ENCODE measurements around the gene NOC3L. TPM values are rescaled to one million over a fixed set of nuclear protein-coding genes. Genes with fewer than 3 reads are reported as not detected.
"Not testable (repeated sequence)": the region's sequence is repeated elsewhere in the genome, so short reads cannot be mapped to it uniquely, and the experiment has no call there.

The NOC3L gene
- polyA plus RNA-seq, 1 donor (not counting 4 experiments of a cell fraction or from before 2014, with no cell fraction given) = 16.3 TPM

GRCh38 chr10:94351089-94351488 lies 11.7 kb downstream of the NOC3L start:
- no peak overlapping the region for H3K9ac ChIP-seq (ENCODE audit: control insufficient read depth, extremely low read depth, insufficient read depth, low read length)
- no peak overlapping the region for H2AFZ ChIP-seq (ENCODE audit: control insufficient read depth, low read length)
- no peaks in the 10 kb centered on the region for H4K20me1 ChIP-seq (ENCODE audit: control insufficient read depth, extremely low read depth, insufficient read depth, low read length)
- TF ChIP-seq CTCF (optimal IDR thresholded peaks at IDR 0.05 in 1 of 3, IDR thresholded peaks at IDR 0.05 in 1 of 3, conservative IDR thresholded peaks at IDR 0.05 in 1 of 3; ENCODE audit: extremely low read depth in 1 of 3, insufficient read depth in 2 of 3, low read length in 3 of 3) = no peak
- TF ChIP-seq EZH2 (IDR thresholded peaks at IDR 0.05; ENCODE audit: low read length) = no peak
- H3K79me2 ChIP-seq (ENCODE audit: control insufficient read depth, insufficient read depth, low read length) = peaks cover 2% of the 10 kb centered on the region
- peaks cover 15 to 20% of the 10 kb centered on the region in 2 experiments for H3K36me3 ChIP-seq (ENCODE audit: control insufficient read depth in 2 of 2, extremely low read depth in 1 of 2, insufficient read depth in 2 of 2, low read length in 2 of 2)
- dilution Hi-C loops (cut with MboI; ENCODE audit: extremely low pct_ligation_motif_present, low sequenced_read_pairs) = no loop called here
- H3K4me3 ChIP-seq (ENCODE audit: control insufficient read depth in 2 of 3, extremely low read depth in 1 of 3, insufficient read depth in 2 of 3, low read depth in 1 of 3, low read length in 3 of 3) = no peak overlapping the region
- H3K4me2 ChIP-seq (ENCODE audit: control insufficient read depth, extremely low read depth, insufficient read depth, low read depth, low read length) = no peak overlapping the region
- no peaks in the 10 kb centered on the region for H3K9me1 ChIP-seq (ENCODE audit: control insufficient read depth, extremely low read depth, insufficient read depth, low read length)
- DNase-seq (ENCODE audit: low read depth, low spot score) = no peak
- no peak overlapping the region for H3K27ac ChIP-seq (ENCODE audit: control insufficient read depth, insufficient read depth, low read length)
- FAIRE-seq = no peak
- H3K27me3 ChIP-seq (ENCODE audit: control insufficient read depth, extremely low read depth, insufficient read depth, low read length) = no peaks in the 10 kb centered on the region
- H3K4me1 ChIP-seq (ENCODE audit: control insufficient read depth, extremely low read depth, insufficient read depth, low read length) = no peaks in the 10 kb centered on the region
- H3K9me3 ChIP-seq (ENCODE audit: control insufficient read depth, low read depth, low read length) = no peaks in the 10 kb centered on the region

GRCh38 chr10:94350500-94350899 lies 12.2 kb downstream of the NOC3L start:
- H3K4me2 ChIP-seq (ENCODE audit: control insufficient read depth, extremely low read depth, insufficient read depth, low read depth, low read length); H3K9ac ChIP-seq (ENCODE audit: control insufficient read depth, extremely low read depth, insufficient read depth, low read length); H3K27ac ChIP-seq (ENCODE audit: control insufficient read depth, insufficient read depth, low read length); H3K9me3 ChIP-seq (ENCODE audit: control insufficient read depth, low read depth, low read length); H3K27me3 ChIP-seq (ENCODE audit: control insufficient read depth, extremely low read depth, insufficient read depth, low read length); FAIRE-seq; DNase-seq (ENCODE audit: low read depth, low spot score); H3K9me1 ChIP-seq (ENCODE audit: control insufficient read depth, extremely low read depth, insufficient read depth, low read length); H3K79me2 ChIP-seq (ENCODE audit: control insufficient read depth, insufficient read depth, low read length); H2AFZ ChIP-seq (ENCODE audit: control insufficient read depth, low read length); dilution Hi-C loops (cut with MboI; ENCODE audit: extremely low pct_ligation_motif_present, low sequenced_read_pairs); H4K20me1 ChIP-seq (ENCODE audit: control insufficient read depth, extremely low read depth, insufficient read depth, low read length); H3K4me3 ChIP-seq (ENCODE audit: control insufficient read depth in 2 of 3, extremely low read depth in 1 of 3, insufficient read depth in 2 of 3, low read depth in 1 of 3, low read length in 3 of 3); H3K4me1 ChIP-seq (ENCODE audit: control insufficient read depth, extremely low read depth, insufficient read depth, low read length): not testable (repeated sequence)
- H3K36me3 ChIP-seq (ENCODE audit: control insufficient read depth in 2 of 2, extremely low read depth in 1 of 2, insufficient read depth in 2 of 2, low read length in 2 of 2) = peaks cover 15 to 20% of the 10 kb centered on the region in 2 experiments

- Histone ChIP-seq H3K4me1 (ENCODE audit: control insufficient read depth, extremely low read depth, insufficient read depth, low read length) (no peaks in the 10 kb centered on the region), H3K9me1 (ENCODE audit: control insufficient read depth, extremely low read depth, insufficient read depth, low read length) (no peaks in the 10 kb centered on the region), H4K20me1 (ENCODE audit: control insufficient read depth, extremely low read depth, insufficient read depth, low read length) (no peaks in the 10 kb centered on the region), H2AFZ (ENCODE audit: control insufficient read depth, low read length) (no peak overlapping the region), H3K36me3 (ENCODE audit: control insufficient read depth in 2 of 2, extremely low read depth in 1 of 2, insufficient read depth in 2 of 2, low read length in 2 of 2) (peaks cover 10 to 17% of the 10 kb centered on the region in 2 experiments), H3K4me3 (ENCODE audit: control insufficient read depth in 2 of 3, extremely low read depth in 1 of 3, insufficient read depth in 2 of 3, low read depth in 1 of 3, low read length in 3 of 3) (no peak overlapping the region), H3K79me2 (ENCODE audit: control insufficient read depth, insufficient read depth, low read length) (peaks cover 2% of the 10 kb centered on the region), H3K9me3 (ENCODE audit: control insufficient read depth, low read depth, low read length) (no peaks in the 10 kb centered on the region), H3K27ac (ENCODE audit: control insufficient read depth, insufficient read depth, low read length) (no peak overlapping the region), H3K27me3 (ENCODE audit: control insufficient read depth, extremely low read depth, insufficient read depth, low read length) (no peaks in the 10 kb centered on the region), H3K4me2 (ENCODE audit: control insufficient read depth, extremely low read depth, insufficient read depth, low read depth, low read length) (no peak overlapping the region), H3K9ac (ENCODE audit: control insufficient read depth, extremely low read depth, insufficient read depth, low read length) (no peak overlapping the region)
- DNase-seq (ENCODE audit: low read depth, low spot score) (no peak), FAIRE-seq (no peak)
- dilution Hi-C loops (cut with MboI; ENCODE audit: extremely low pct_ligation_motif_present, low sequenced_read_pairs) = no loop called here
- TF ChIP-seq EZH2 (IDR thresholded peaks at IDR 0.05; ENCODE audit: low read length) = no peak
- no peak for TF ChIP-seq CTCF (optimal IDR thresholded peaks at IDR 0.05 in 1 of 3, IDR thresholded peaks at IDR 0.05 in 1 of 3, conservative IDR thresholded peaks at IDR 0.05 in 1 of 3; ENCODE audit: extremely low read depth in 1 of 3, insufficient read depth in 2 of 3, low read length in 3 of 3)
Observed at GRCh38 chr10:94349327-94349726, 13.4 kb downstream of the NOC3L start.
